IMR-90 (cell line): ENCODE measurements around the gene CLEC4M. TPM values are rescaled to one million over a fixed set of nuclear protein-coding genes. Genes with fewer than 3 reads are reported as not detected.

Experiments used
- ATAC-seq: fragments of 200-7000 bp; cut with Tn5 transposase; 2 replicates; pipeline ENCODE4 v1.9.1; 2020; ENCODE audit warnings: low read depth, mild to moderate bottlenecking, moderate library complexity
- BruUV-seq: library from RNA; stranded (reverse); fragments of 400-500 nt; replicated peaks from 2 replicates; lab custom pipeline; 2021; lab: Mats Ljungman, UMichigan
- CTCF ChIA-PET: fragments of 300-600 bp; formaldehyde crosslinking; extraction: SDS; loops from one replicate; lab custom pipeline; 2021; ENCODE audit warnings: antibody characterized with exemption; lab: Yijun Ruan, JAX
- POLR2A ChIA-PET: fragments of 300-600 bp; sonication (Branson Sonifier 250); formaldehyde crosslinking; loops from one replicate; lab custom pipeline; 2022; ENCODE audit warnings: antibody characterized with exemption; ENCODE audit not compliant: unreplicated experiment; lab: Charles Lee
- DNase-seq: peaks from one replicate; pipeline ENCODE4 v3.0.0; 2013
- H2AFZ ChIP-seq: replicated peaks from 2 replicates; pipeline ENCODE3; 2013; ENCODE audit warnings: low read length, mild to moderate bottlenecking; ENCODE audit not compliant: poor library complexity
- H2AK5ac ChIP-seq: 2 replicates; pipeline ENCODE4 v1.6.1; 2013; ENCODE audit warnings: low read depth, low read length, inconsistent platforms
- H2AK9ac ChIP-seq: replicated peaks from 2 replicates; pipeline ENCODE3; 2013; ENCODE audit warnings: mild to moderate bottlenecking, low read depth, low read length, moderate library complexity; ENCODE audit not compliant: poor library complexity
- H2BK120ac ChIP-seq: 2 replicates; pipeline ENCODE4 v1.6.1; 2013; ENCODE audit warnings: low read depth, low read length, inconsistent platforms
- H2BK15ac ChIP-seq: 3 replicates; pipeline ENCODE4 v1.6.1; 2013; ENCODE audit warnings: low read depth, low read length, inconsistent platforms
- H2BK20ac ChIP-seq: 2 replicates; pipeline ENCODE4 v1.6.1; 2013; ENCODE audit warnings: low read depth, mild to moderate bottlenecking, inconsistent platforms, low read length, moderate library complexity
- H2BK5ac ChIP-seq: 2 replicates; pipeline ENCODE4 v1.6.1; 2013; ENCODE audit warnings: mild to moderate bottlenecking, low read depth, low read length, inconsistent platforms; ENCODE audit not compliant: poor library complexity, severe bottlenecking
- H3K14ac ChIP-seq: replicated peaks from 2 replicates; pipeline ENCODE4 v1.6.1; 2013; ENCODE audit warnings: low read depth, low read length, inconsistent platforms
- H3K18ac ChIP-seq: 2 replicates; pipeline ENCODE4 v1.6.1; 2013; ENCODE audit warnings: low read depth, low read length, control low read depth
- H3K23ac ChIP-seq: 2 replicates; pipeline ENCODE4 v1.6.1; 2013; ENCODE audit warnings: low read depth, low read length, inconsistent platforms
- H3K27ac ChIP-seq: 2 replicates; pipeline ENCODE4 v1.5.1; 2013; ENCODE audit warnings: mild to moderate bottlenecking, control low read depth, low read length; ENCODE audit not compliant: insufficient read depth
- H3K27me3 ChIP-seq: 2 replicates; pipeline ENCODE4 v1.6.1; 2013; ENCODE audit warnings: low read length; ENCODE audit not compliant: control insufficient read depth, insufficient read depth
- H3K36me3 ChIP-seq: 2 replicates; pipeline ENCODE4 v1.6.1; 2013; ENCODE audit warnings: low read length, mixed read lengths; ENCODE audit not compliant: control insufficient read depth, insufficient read depth
- H3K4ac ChIP-seq: 2 replicates; pipeline ENCODE4 v1.6.1; 2013; ENCODE audit warnings: low read depth, low read length, inconsistent platforms
- H3K4me1 ChIP-seq: 2 replicates; pipeline ENCODE4 v1.6.1; 2013; ENCODE audit warnings: low read length, mixed read lengths; ENCODE audit not compliant: control insufficient read depth, insufficient read depth
- H3K4me2 ChIP-seq: 2 replicates; pipeline ENCODE4 v1.6.1; 2013; ENCODE audit warnings: low read depth, mild to moderate bottlenecking, control low read depth, low read length, moderate library complexity
- H3K4me3 ChIP-seq: 2 replicates; pipeline ENCODE4 v1.5.1; 2013; ENCODE audit warnings: low read depth, mild to moderate bottlenecking, control low read depth, low read length, moderate library complexity; ENCODE audit not compliant: insufficient read depth
- H3K56ac ChIP-seq: 2 replicates; pipeline ENCODE4 v1.6.1; 2013; ENCODE audit warnings: low read length, inconsistent platforms; ENCODE audit not compliant: insufficient read depth; ENCODE audit errors: extremely low read depth
- H3K79me1 ChIP-seq, 2 experiments: 2 replicates each; pipeline ENCODE4 v1.6.1; 2013; ENCODE audit warnings: low read length in 2 of 2, inconsistent platforms in 1 of 2, low read depth in 1 of 2
- H3K9ac ChIP-seq: 2 replicates; pipeline ENCODE4 v1.6.1; 2013; ENCODE audit warnings: low read depth, low read length, control low read depth
- H3K9me1 ChIP-seq: 2 replicates; pipeline ENCODE4 v1.6.1; 2013; ENCODE audit warnings: low read length, inconsistent platforms; ENCODE audit not compliant: insufficient read depth
- H3K9me3 ChIP-seq: 2 replicates; pipeline ENCODE4 v1.6.1; 2013; ENCODE audit warnings: low read length; ENCODE audit not compliant: control insufficient read depth, insufficient read depth
- H4K20me1 ChIP-seq: 2 replicates; pipeline ENCODE4 v1.6.1; 2013; ENCODE audit warnings: low read length, inconsistent platforms; ENCODE audit not compliant: insufficient read depth
- H4K5ac ChIP-seq: 2 replicates; pipeline ENCODE4 v1.6.1; 2013; ENCODE audit warnings: mild to moderate bottlenecking, low read depth, low read length, control low read depth
- H4K8ac ChIP-seq, 2 experiments: 2 replicates each; pipeline ENCODE4 v1.6.1; 2013; ENCODE audit warnings: low read depth in 2 of 2, low read length in 2 of 2, control low read depth in 1 of 2, inconsistent platforms in 1 of 2
- H4K91ac ChIP-seq: 2 replicates; pipeline ENCODE4 v1.6.1; 2013; ENCODE audit warnings: low read depth, low read length, inconsistent platforms; ENCODE audit not compliant: insufficient read depth
- BHLHE40 ChIP-seq: fragments of 150-350 bp; IDR thresholded peaks from 2 replicates; pipeline ENCODE4 v1.6.1; 2016; ENCODE audit warnings: mild to moderate bottlenecking, low read depth, low read length
- CHD1 ChIP-seq: IDR thresholded peaks from 2 replicates; pipeline ENCODE4 v1.6.1; 2012; ENCODE audit warnings: low read depth, low read length, improper control_type of control experiment
- FOS ChIP-seq: fragments of 150-350 bp; IDR thresholded peaks from 2 replicates; pipeline ENCODE4 v1.6.1; 2016; ENCODE audit warnings: low read depth, low read length
- MAFK ChIP-seq: IDR thresholded peaks from 2 replicates; pipeline ENCODE4 v1.6.1; 2012; ENCODE audit warnings: low read depth, low read length, improper control_type of control experiment
- MAZ ChIP-seq: IDR thresholded peaks from 2 replicates; pipeline ENCODE4 v1.6.1; 2012; ENCODE audit warnings: low read depth, mild to moderate bottlenecking, low read length, improper control_type of control experiment, moderate library complexity, borderline replicate concordance
- MXI1 ChIP-seq: IDR thresholded peaks from 2 replicates; pipeline ENCODE4 v1.6.1; 2012; ENCODE audit warnings: low read depth, mild to moderate bottlenecking, low read length, moderate library complexity, borderline replicate concordance
- NFE2L2 ChIP-seq: fragments of 150-350 bp; IDR thresholded peaks from 2 replicates; pipeline ENCODE4 v1.6.1; 2016; ENCODE audit warnings: low read depth, mild to moderate bottlenecking, low read length
- POLR2A ChIP-seq: IDR thresholded peaks from 2 replicates; pipeline ENCODE4 v1.6.1; 2012; ENCODE audit warnings: mild to moderate bottlenecking, low read depth, low read length
- RAD21 ChIP-seq: IDR thresholded peaks from 2 replicates; pipeline ENCODE4 v1.6.1; 2012; ENCODE audit warnings: low read length, improper control_type of control experiment
- RCOR1 ChIP-seq: IDR thresholded peaks from 2 replicates; pipeline ENCODE4 v1.6.1; 2012; ENCODE audit warnings: mild to moderate bottlenecking, low read length, improper control_type of control experiment; ENCODE audit not compliant: insufficient replicate concordance
- RFX5 ChIP-seq: IDR thresholded peaks from 2 replicates; pipeline ENCODE4 v1.8.0; 2012; ENCODE audit warnings: low read depth, mild to moderate bottlenecking, low read length, moderate library complexity
- SMC3 ChIP-seq: fragments of 150-350 bp; IDR thresholded peaks from 2 replicates; pipeline ENCODE4 v1.6.1; 2016; ENCODE audit warnings: low read depth, mild to moderate bottlenecking, antibody characterized with exemption, low read length, moderate library complexity
- WGBS, 2 experiments: methylation state at CpG; one replicate each; pipeline versions ENCODE4 v1.1.5 to v1.1.7; 2013; ENCODE audit warnings: missing lambda C conversion rate in 2 of 2; ENCODE audit not compliant: insufficient read length in 1 of 2; ENCODE audit errors: extremely low coverage in 2 of 2; 5-methylcytosine and 5-hydroxymethylcytosine counted together
- dilution Hi-C: fragments of 300-500 bp; cut with HindIII; formaldehyde crosslinking; loops from one replicate; pipeline ENCODE4 v1.14.3; 2018; ENCODE audit warnings: low sequenced_read_pairs; ENCODE audit not compliant: unreplicated experiment
- in situ Hi-C: fragments of 300-500 bp; cut with MboI; formaldehyde crosslinking; loops from 3 replicates; pipeline ENCODE4 v1.14.3; 2019; ENCODE audit warnings: low sequenced_read_pairs, inconsistent platforms, mixed read lengths
- intact Hi-C: fragments of 100-400 bp; cut with micrococcal nuclease; formaldehyde crosslinking; loops from 2 replicates; pipeline ENCODE4 v1.10.0; 2022
- polyA plus RNA-seq, 3 experiments: library from polyadenylated mRNA; depleted of rRNA; stranded (reverse); fragments of >200 nt; gene quantifications; 2 replicates each; pipeline ENCODE4 v1.2.3, GENCODE V29; 2012; ENCODE audit warnings: low replicate concordance in 1 of 3
- total RNA-seq: library from RNA; depleted of rRNA; stranded (reverse); fragments of >200 nt; gene quantifications from 2 replicates; pipeline ENCODE4 v1.2.3, GENCODE V29; 2012
- TF ChIP-seq, protein P1 (sequence below): conservative IDR thresholded peaks from 2 replicates; pipeline ENCODE4 v1.5.1; 2012; ENCODE audit warnings: mild to moderate bottlenecking, low read depth, low read length, improper control_type of control experiment
- TF ChIP-seq, protein P2 (sequence below): fragments of 150-350 bp; IDR thresholded peaks from 2 replicates; pipeline ENCODE4 v1.6.1; 2017; ENCODE audit warnings: mild to moderate bottlenecking, antibody characterized with exemption, low read length, low read depth
- TF ChIP-seq, protein P3 (sequence below): fragments of 150-350 bp; IDR thresholded peaks from 2 replicates; pipeline ENCODE4 v1.6.1; 2016; ENCODE audit warnings: low read depth, mild to moderate bottlenecking, low read length, moderate library complexity, borderline replicate concordance

The CLEC4M gene
- total and polyA plus RNA-seq, 2 of the 4 experiments (the other 2 are of a cell fraction) = not detected

DNA sequence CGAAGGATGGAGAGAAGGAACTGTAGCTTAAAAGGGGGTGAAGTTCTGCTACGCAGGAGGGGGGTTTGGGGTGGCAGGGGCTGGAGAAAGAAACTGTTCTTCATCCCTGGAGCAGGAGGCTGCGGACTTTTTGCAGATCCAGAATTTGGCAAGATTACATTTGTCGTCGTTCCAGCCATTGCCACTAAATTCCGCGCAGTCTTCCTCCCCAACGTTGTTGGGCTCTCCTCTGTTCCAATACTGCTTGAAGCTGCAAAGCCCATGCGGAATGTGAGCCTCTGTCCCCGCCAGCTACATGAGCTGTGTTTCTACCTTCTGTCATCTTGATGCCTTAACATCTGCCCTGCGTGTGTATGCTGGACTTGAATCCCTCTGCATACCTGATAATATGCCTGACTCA is 20.1 kb upstream of the CLEC4M start:
- Histone ChIP-seq H2AK9ac (no peak overlapping the region), H3K56ac (no peak overlapping the region), H3K14ac (no peak overlapping the region), H3K27ac (no peak overlapping the region), H2BK15ac (no peak overlapping the region), H2AK5ac (no peak overlapping the region), H3K23ac (no peak overlapping the region), H4K91ac (no peak overlapping the region), H3K79me1 (no peaks in the 10 kb centered on the region), H3K4me1 (no peaks in the 10 kb centered on the region), H2AFZ (no peak overlapping the region), H2BK5ac (no peak overlapping the region), H4K8ac (no peak overlapping the region), H3K4ac (no peak overlapping the region), H3K9me3 (no peaks in the 10 kb centered on the region), H3K27me3 (peaks cover 9% of the 10 kb centered on the region), H3K4me3 (no peak overlapping the region), H2BK20ac (no peak overlapping the region), H2BK120ac (no peak overlapping the region), H3K9ac (no peak overlapping the region), H3K18ac (no peak overlapping the region), H4K20me1 (no peaks in the 10 kb centered on the region), H3K9me1 (no peaks in the 10 kb centered on the region), H3K4me2 (no peak overlapping the region), H4K5ac (no peak overlapping the region), H3K36me3 (no peaks in the 10 kb centered on the region)
- intact Hi-C loops = no loop called here
- WGBS, 2 experiments = 57% methylated on average over 7 of the region's 11 CpGs; no CpG with 5 or more reads in 1 of the 2 experiments
- in situ Hi-C loops = no loop called here
- DNase-seq (no peak), ATAC-seq (no peak)
- dilution Hi-C loops = no loop called here
- TF ChIP-seq MAFK (no peak), RFX5 (no peak), CHD1 (no peak), SMC3 (no peak), FOS (no peak), MXI1 (no peak), NFE2L2 (no peak), MAZ (no peak), BHLHE40 (no peak), RCOR1 (no peak), RAD21 (no peak), POLR2A (no peak)
- TF ChIP-seq, protein P1, sequence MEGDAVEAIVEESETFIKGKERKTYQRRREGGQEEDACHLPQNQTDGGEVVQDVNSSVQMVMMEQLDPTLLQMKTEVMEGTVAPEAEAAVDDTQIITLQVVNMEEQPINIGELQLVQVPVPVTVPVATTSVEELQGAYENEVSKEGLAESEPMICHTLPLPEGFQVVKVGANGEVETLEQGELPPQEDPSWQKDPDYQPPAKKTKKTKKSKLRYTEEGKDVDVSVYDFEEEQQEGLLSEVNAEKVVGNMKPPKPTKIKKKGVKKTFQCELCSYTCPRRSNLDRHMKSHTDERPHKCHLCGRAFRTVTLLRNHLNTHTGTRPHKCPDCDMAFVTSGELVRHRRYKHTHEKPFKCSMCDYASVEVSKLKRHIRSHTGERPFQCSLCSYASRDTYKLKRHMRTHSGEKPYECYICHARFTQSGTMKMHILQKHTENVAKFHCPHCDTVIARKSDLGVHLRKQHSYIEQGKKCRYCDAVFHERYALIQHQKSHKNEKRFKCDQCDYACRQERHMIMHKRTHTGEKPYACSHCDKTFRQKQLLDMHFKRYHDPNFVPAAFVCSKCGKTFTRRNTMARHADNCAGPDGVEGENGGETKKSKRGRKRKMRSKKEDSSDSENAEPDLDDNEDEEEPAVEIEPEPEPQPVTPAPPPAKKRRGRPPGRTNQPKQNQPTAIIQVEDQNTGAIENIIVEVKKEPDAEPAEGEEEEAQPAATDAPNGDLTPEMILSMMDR = no peak
- TF ChIP-seq, protein P2, sequence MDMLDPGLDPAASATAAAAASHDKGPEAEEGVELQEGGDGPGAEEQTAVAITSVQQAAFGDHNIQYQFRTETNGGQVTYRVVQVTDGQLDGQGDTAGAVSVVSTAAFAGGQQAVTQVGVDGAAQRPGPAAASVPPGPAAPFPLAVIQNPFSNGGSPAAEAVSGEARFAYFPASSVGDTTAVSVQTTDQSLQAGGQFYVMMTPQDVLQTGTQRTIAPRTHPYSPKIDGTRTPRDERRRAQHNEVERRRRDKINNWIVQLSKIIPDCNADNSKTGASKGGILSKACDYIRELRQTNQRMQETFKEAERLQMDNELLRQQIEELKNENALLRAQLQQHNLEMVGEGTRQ = no peak
- TF ChIP-seq, protein P3, sequence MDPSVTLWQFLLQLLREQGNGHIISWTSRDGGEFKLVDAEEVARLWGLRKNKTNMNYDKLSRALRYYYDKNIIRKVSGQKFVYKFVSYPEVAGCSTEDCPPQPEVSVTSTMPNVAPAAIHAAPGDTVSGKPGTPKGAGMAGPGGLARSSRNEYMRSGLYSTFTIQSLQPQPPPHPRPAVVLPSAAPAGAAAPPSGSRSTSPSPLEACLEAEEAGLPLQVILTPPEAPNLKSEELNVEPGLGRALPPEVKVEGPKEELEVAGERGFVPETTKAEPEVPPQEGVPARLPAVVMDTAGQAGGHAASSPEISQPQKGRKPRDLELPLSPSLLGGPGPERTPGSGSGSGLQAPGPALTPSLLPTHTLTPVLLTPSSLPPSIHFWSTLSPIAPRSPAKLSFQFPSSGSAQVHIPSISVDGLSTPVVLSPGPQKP = no peak
- CTCF ChIA-PET = no interaction called here
- POLR2A ChIA-PET = no interaction called here
- BruUV-seq = no TSS peak
